Body of pancreas (tissue), 4 donors: ENCODE measurements around the gene KCNH8. TPM values are rescaled to one million over a fixed set of nuclear protein-coding genes. Genes with fewer than 3 reads are reported as not detected.

ENCODE experiments used
- ATAC-seq: fragments of 150-250 bp; one replicate; pipeline ENCODE4 v1.9.1; 2016
- DNase-seq, 4 donors: peaks; one replicate each; pipeline ENCODE4 v3.0.0-alpha.2; 2019
- H3K27ac ChIP-seq, 4 donors: fragments of 200-600 bp; sonication (generic); 1 replicate in 3 of 4; 2 replicates in 1 of 4; pipeline versions ENCODE4 v1.5.1 to v1.6.1; 2016 to 2019; ENCODE audit warnings: mild to moderate bottlenecking in 1 of 4, mixed read lengths in 1 of 4, moderate library complexity in 1 of 4
- H3K27me3 ChIP-seq, 2 donors: fragments of 200-600 bp; sonication (generic); one replicate each; pipeline ENCODE4 v1.6.0; 2016; ENCODE audit warnings: mild to moderate bottlenecking in 1 of 2
- H3K36me3 ChIP-seq, 2 donors: fragments of 200-600 bp; sonication (generic); replicated peaks in 1 of 2; 2 replicates each; pipeline ENCODE4 v1.5.1; 2016; ENCODE audit warnings: low read depth in 2 of 2; ENCODE audit not compliant: insufficient read depth in 1 of 2
- H3K4me1 ChIP-seq: fragments of 200-600 bp; sonication (generic); one replicate; pipeline ENCODE4 v1.6.0; 2016
- H3K4me3 ChIP-seq, 2 donors: fragments of 200-600 bp; sonication (generic); 1 replicate in 1 of 2; 2 replicates in 1 of 2; pipeline ENCODE4 v1.5.1; 2016 to 2019
- H3K9me3 ChIP-seq, 3 donors: fragments of 200-600 bp; sonication (generic); 1 replicate in 2 of 3; 2 replicates in 1 of 3; pipeline ENCODE4 v1.5.1; 2016
- POLR2A ChIP-seq, 3 donors: fragments of 450-650 bp; IDR thresholded peaks; one replicate each; pipeline ENCODE4 v1.6.1; 2016; ENCODE audit warnings: antibody characterized with exemption in 3 of 3, mild to moderate bottlenecking in 2 of 3
- WGBS, 2 donors: methylation state at CpG; one replicate each; pipeline ENCODE4 v1.1.5; 2017; 5-methylcytosine and 5-hydroxymethylcytosine counted together
- intact Hi-C: fragments of 100-400 bp; cut with DNase I; formaldehyde crosslinking; loops from one replicate; pipeline ENCODE4 v1.15.1; 2023
- total RNA-seq, 2 donors: library from RNA; depleted of rRNA; stranded (reverse); fragments of >200 nt; gene quantifications; one replicate each; pipeline ENCODE4 v1.1.0, GENCODE V29; 2016
- TF ChIP-seq, protein P1 (sequence below), 7 experiments: fragments of 450-650 bp in 4 of 7; fragments of 200-600 bp in 3 of 7; sonication (generic) in 3 of 7; IDR thresholded peaks; one replicate each; pipeline ENCODE4 v1.5.1; 2016 to 2019; ENCODE audit warnings: antibody characterized with exemption in 7 of 7

KCNH8 gene
- total RNA-seq, 2 donors from 2014 or later, result 2.3 TPM

DNA sequence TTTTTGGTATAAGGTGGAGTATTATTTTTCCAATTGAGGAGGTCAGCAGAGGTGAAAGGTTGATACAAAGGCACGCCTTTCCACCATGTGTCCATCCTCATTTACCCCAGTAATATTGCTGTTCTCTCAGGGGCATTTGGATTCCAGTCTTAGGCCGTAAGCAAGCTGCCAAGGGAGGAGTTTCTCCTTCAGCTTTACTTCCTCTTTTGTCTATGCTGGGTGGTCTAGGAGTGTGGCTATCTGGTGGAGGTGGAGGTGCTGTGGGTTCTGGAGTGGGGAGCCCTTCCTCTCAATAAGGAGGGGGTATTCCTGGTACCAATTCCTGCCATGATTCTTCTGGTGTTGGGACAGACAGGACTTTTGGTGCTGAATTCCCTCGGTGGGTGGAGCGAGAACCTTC lies 340.6 kb downstream of the KCNH8 start:
- no peak for DNase-seq
- H3K27ac ChIP-seq, result no peak overlapping the region
- H3K4me3 ChIP-seq, result no peak overlapping the region
- H3K36me3 ChIP-seq, result no peaks in the 10 kb centered on the region
- WGBS, 2 donors, result 84 to 93% methylated on average over 4 of the region's 4 CpGs
- intact Hi-C loops, result no loop called here
- H3K27me3 ChIP-seq, result no peaks in the 10 kb centered on the region
- no peaks in the 10 kb centered on the region for H3K4me1 ChIP-seq
- no peaks in the 10 kb centered on the region for H3K9me3 ChIP-seq
- no peak for TF ChIP-seq POLR2A (IDR thresholded peaks at IDR 0.05)
- TF ChIP-seq, protein P1, sequence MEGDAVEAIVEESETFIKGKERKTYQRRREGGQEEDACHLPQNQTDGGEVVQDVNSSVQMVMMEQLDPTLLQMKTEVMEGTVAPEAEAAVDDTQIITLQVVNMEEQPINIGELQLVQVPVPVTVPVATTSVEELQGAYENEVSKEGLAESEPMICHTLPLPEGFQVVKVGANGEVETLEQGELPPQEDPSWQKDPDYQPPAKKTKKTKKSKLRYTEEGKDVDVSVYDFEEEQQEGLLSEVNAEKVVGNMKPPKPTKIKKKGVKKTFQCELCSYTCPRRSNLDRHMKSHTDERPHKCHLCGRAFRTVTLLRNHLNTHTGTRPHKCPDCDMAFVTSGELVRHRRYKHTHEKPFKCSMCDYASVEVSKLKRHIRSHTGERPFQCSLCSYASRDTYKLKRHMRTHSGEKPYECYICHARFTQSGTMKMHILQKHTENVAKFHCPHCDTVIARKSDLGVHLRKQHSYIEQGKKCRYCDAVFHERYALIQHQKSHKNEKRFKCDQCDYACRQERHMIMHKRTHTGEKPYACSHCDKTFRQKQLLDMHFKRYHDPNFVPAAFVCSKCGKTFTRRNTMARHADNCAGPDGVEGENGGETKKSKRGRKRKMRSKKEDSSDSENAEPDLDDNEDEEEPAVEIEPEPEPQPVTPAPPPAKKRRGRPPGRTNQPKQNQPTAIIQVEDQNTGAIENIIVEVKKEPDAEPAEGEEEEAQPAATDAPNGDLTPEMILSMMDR (IDR thresholded peaks at IDR 0.05), result no peak
- no peak for ATAC-seq

DNA sequence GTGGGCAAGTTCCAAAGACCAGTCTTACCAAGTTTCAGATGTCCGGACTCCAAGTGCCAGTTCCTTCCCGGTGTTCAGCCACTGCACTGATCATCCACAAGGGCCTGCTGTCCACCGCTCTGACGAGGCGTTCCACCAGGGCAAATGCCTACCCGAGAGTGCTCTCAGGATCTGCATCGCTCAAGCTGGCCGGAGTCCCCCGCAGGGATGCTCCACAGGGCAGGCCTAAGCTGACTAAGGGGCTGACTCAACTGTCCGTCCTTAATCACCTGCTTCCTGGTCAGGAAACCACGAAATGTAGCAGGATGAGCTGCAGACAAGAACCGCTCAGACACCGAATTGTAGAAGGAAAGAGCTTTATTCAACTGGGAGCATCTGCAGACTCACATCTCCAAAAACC lies 341.6 kb downstream of the KCNH8 start:
- no peak overlapping the region for H3K4me3 ChIP-seq
- no peak for TF ChIP-seq POLR2A (IDR thresholded peaks at IDR 0.05)
- TF ChIP-seq, protein P1 (IDR thresholded peaks at IDR 0.05), result no peak
- H3K27me3 ChIP-seq, result no peaks in the 10 kb centered on the region
- no peak for DNase-seq
- H3K36me3 ChIP-seq, result no peaks in the 10 kb centered on the region
- ATAC-seq, result no peak
- no peaks in the 10 kb centered on the region for H3K9me3 ChIP-seq
- no peak overlapping the region for H3K27ac ChIP-seq
- intact Hi-C loops, result no loop called here
- WGBS, 2 donors, result 85 to 93% methylated on average over 12 to 13 of the region's 13 CpGs
- H3K4me1 ChIP-seq, result no peaks in the 10 kb centered on the region

DNA sequence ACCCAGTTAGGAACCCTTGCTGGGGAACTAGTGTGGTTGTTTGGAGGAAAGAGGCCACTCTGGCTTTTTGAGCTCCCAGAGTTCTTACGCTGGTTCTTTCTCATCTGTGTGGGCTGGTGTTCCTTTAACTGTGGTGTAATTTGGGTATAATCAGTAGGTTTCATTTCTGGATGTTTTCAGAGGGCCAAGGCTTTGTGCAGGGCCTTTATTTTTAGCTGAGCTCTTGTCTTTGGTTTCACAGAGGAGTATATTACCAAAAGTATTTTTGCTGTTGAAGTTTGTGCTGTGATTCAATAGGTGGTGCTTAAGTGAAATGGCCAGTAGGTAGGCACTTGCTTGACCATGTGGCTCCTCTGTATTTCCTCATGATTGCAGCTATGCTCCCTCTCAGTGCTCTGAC lies 357.9 kb downstream of the KCNH8 start:
- H3K27me3 ChIP-seq, result no peaks in the 10 kb centered on the region
- H3K4me1 ChIP-seq, result no peaks in the 10 kb centered on the region
- 79 to 92% methylated on average over 1 of the region's 1 CpG for WGBS, 2 donors
- no peaks in the 10 kb centered on the region for H3K36me3 ChIP-seq
- no peaks in the 10 kb centered on the region for H3K9me3 ChIP-seq
- ATAC-seq (no peak), DNase-seq (no peak)
- intact Hi-C loops, result no loop called here
- no peak overlapping the region for H3K27ac ChIP-seq
- no peak overlapping the region for H3K4me3 ChIP-seq
- TF ChIP-seq, protein P1 (IDR thresholded peaks at IDR 0.05), result no peak
- TF ChIP-seq POLR2A (IDR thresholded peaks at IDR 0.05), result no peak

DNA sequence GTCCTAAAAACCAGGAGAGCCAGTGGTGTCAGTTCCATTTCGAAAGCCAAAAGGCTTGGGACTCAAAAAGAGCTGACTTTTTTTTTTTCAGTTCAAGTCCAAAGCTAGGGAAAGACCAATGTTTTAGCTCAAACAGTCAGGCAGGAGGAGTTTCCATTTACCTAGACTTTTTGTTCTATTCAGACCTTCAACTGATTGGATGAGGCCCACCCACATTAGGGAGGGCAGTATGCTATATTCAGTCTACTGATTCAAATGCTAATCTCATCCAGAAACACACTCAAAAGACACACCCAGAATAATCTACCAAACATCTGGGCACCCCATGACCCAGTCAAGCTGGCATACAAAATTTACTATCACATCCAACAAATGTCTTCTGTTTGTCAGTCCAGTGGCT lies 374.0 kb downstream of the KCNH8 start:
- H3K27me3 ChIP-seq, result no peaks in the 10 kb centered on the region
- H3K36me3 ChIP-seq, result no peaks in the 10 kb centered on the region
- H3K9me3 ChIP-seq, result no peaks in the 10 kb centered on the region
- 90 to 93% methylated on average over 1 of the region's 1 CpG for WGBS, 2 donors
- intact Hi-C loops, result no loop called here
- no peak overlapping the region for H3K27ac ChIP-seq
- no peak for TF ChIP-seq POLR2A (IDR thresholded peaks at IDR 0.05)
- TF ChIP-seq, protein P1 (IDR thresholded peaks at IDR 0.05), result no peak
- no peaks in the 10 kb centered on the region for H3K4me1 ChIP-seq
- ATAC-seq (no peak), DNase-seq (no peak)
- H3K4me3 ChIP-seq, result no peak overlapping the region

DNA sequence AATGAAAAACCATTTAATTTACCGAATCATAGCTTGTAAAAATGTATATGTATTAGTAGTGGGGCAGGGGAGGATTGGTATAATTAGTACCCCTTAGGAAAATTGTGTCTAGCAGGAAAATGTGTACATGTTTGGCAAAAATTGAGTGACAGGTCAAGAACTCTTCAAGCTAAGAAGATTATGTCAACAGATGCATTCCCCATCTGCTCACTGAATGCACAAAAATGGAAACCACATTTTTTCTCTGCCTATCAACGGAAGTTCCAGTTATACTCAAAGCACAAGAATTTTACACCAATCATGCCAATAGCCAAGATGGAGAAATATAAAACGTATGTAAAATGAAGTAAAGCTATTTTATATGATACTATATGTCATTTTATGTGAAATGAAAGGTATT lies 377.8 kb downstream of the KCNH8 start:
- TF ChIP-seq, protein P1 (IDR thresholded peaks at IDR 0.05), result no peak
- no peak for TF ChIP-seq POLR2A (IDR thresholded peaks at IDR 0.05)
- no peaks in the 10 kb centered on the region for H3K9me3 ChIP-seq
- H3K27ac ChIP-seq, result no peak overlapping the region
- H3K27me3 ChIP-seq, result no peaks in the 10 kb centered on the region
- DNase-seq, result no peak
- no peaks in the 10 kb centered on the region for H3K4me1 ChIP-seq
- ATAC-seq, result no peak
- H3K4me3 ChIP-seq, result no peak overlapping the region
- 64 to 76% methylated on average over 3 of the region's 3 CpGs for WGBS, 2 donors
- H3K36me3 ChIP-seq, result no peaks in the 10 kb centered on the region
- intact Hi-C loops, result no loop called here
